ENCODE measurements around the gene BANF2.
"Not testable (repeated sequence)": the region's sequence is repeated elsewhere in the genome, so short reads cannot be mapped to it uniquely, and the experiment has no call there.

BANF2 gene

DNA sequence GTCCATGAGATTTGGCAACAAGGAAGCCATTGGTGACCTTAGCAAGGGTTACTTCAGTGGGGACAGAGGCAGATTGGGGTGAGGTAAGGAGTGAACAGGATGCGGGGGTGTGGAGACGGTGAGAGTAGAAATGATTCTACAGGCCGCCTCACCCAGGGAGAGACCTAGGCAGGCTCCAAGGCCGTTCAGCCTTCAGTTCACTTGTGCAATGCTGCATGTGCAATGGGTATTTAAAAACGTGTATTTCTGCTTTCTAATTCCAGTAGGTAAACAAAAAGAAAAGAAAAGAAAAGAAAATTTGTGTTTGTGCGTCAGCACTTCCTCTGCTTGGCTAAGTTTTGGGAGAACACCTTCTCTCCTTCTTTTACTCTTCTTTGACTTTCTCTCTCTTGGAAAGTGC lies 56.8 kb downstream of the BANF2 start:
- DNase-seq (no peak), ATAC-seq (replicated peaks) (no peak)

DNA sequence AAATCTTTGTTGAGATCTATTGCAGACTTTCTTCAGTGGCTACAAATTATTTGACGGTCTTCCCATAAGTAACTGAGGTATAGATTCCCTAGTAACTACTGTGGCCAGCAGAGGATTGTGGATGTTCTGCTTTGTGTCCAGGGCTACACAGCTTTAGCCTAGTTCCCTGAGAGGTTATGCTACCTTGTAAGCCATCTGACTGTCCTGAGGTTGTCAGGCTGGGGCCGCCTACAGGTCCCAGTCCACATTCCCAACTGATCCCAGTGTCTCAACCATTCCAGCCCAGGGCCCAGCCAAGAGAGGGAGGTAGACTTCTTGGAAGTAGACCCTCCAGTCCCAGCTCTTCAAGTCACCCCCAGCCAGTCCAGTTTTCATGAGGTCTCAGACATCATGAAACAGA lies 57.7 kb downstream of the BANF2 start:
- Mint-ChIP-seq H3K4me1 (no peaks in the 10 kb centered on the region), H3K9me3 (peaks cover 11 to 13% of the 10 kb centered on the region in 2 donors), H3K27me3 (peaks cover 30 to 33% of the 10 kb centered on the region in 2 donors), H3K36me3 (peaks cover 7 to 9% of the 10 kb centered on the region in 2 donors), H3K27ac (no peak overlapping the region), H3K4me3 (no peak overlapping the region)
- ATAC-seq (replicated peaks) (no peak), DNase-seq (no peak)

More for the DNA sequence above, 56.8 kb downstream of the BANF2 start:
- H3K4me1 Mint-ChIP-seq: no peaks in the 10 kb centered on the region
- peaks cover 7 to 9% of the 10 kb centered on the region in 2 donors for H3K36me3 Mint-ChIP-seq
- H3K9me3 Mint-ChIP-seq: peaks cover 11 to 13% of the 10 kb centered on the region in 2 donors
- no peak overlapping the region for H3K4me3 Mint-ChIP-seq
- H3K27me3 Mint-ChIP-seq: peaks cover 32 to 35% of the 10 kb centered on the region in 2 donors
- H3K27ac Mint-ChIP-seq: no peak overlapping the region

DNA sequence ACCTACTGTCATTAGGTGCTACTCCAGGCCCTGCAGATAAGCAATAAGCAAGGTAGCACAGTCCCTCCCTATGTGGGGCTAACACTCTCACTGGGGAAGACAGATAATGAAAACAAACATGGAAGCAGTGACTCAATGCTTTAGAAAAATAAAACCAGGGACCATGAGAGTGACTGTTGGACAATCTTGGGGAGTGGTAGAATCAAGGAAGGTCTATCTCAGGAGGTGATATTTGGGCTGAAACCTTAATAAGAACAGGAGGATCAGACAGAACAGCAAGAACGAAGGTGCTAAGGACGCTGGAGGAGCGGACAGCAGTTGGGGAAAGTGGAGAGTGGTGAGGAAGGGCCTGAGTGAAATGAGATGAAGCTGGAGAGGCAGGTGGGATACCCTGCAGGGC lies 58.2 kb downstream of the BANF2 start:
- Mint-ChIP-seq H3K4me3 (no peak overlapping the region), H3K4me1 (peaks cover 0 to 2% of the 10 kb centered on the region in 2 donors), H3K9me3 (peaks cover 11 to 13% of the 10 kb centered on the region in 2 donors), H3K27ac (no peak overlapping the region), H3K27me3 (peaks cover 27 to 29% of the 10 kb centered on the region in 2 donors), H3K36me3 (peaks cover 7 to 9% of the 10 kb centered on the region in 2 donors)
- ATAC-seq (replicated peaks) (no peak), DNase-seq (no peak)

DNA sequence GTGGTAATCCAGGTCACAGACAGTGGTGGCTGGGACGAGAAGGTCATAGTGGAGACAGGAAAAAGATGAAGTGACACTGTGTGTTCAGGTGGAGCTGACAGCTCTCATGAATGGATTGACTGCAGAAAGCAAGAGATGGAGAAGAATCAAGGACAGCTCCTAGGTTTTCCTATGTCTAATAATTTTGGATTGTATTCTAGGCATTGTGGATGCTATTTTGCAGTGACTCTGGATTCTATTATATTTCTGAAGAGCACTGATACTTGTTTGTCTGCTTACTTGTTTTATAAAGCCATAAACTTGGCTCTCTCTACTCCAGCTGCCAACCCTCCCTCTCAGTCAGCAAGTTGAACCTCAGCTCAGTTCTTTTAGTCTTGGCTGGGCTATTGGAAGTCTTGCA lies 58.7 kb downstream of the BANF2 start:
- peaks cover 11 to 13% of the 10 kb centered on the region in 2 donors for H3K9me3 Mint-ChIP-seq
- peaks cover 7 to 9% of the 10 kb centered on the region in 2 donors for H3K36me3 Mint-ChIP-seq
- H3K27me3 Mint-ChIP-seq: peaks cover 22 to 26% of the 10 kb centered on the region in 2 donors
- no peak for ATAC-seq (replicated peaks)
- peaks cover 0 to 4% of the 10 kb centered on the region in 2 donors for H3K4me1 Mint-ChIP-seq
- H3K27ac Mint-ChIP-seq: no peak overlapping the region
- no peak for DNase-seq
- H3K4me3 Mint-ChIP-seq: no peak overlapping the region

DNA sequence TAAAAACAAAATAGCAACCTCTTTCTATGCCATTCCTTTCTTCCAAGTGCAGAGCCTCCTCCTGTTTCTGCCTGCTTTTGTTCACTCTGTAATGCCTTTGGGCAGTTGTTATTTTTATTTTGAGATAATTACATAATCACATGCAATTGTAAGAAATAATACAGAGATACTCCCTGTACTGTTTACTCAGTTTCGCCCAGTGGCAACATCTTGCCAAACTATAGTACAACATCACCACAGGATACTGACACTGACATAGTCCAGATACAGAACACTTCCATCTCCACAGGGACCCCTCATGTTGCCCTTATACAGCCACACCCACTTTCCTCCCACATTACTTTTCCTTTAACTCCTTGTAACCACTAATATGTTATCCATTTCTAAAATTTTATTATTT lies 59.7 kb downstream of the BANF2 start:
- H3K4me3 Mint-ChIP-seq: no peak overlapping the region
- peaks cover 14 to 19% of the 10 kb centered on the region in 2 donors for H3K27me3 Mint-ChIP-seq
- no peak overlapping the region for H3K27ac Mint-ChIP-seq
- peaks cover 7 to 9% of the 10 kb centered on the region in 2 donors for H3K36me3 Mint-ChIP-seq
- H3K4me1 Mint-ChIP-seq: peaks cover 0 to 4% of the 10 kb centered on the region in 2 donors
- DNase-seq (no peak), ATAC-seq (replicated peaks) (no peak)
- peaks cover 11 to 13% of the 10 kb centered on the region in 2 donors for H3K9me3 Mint-ChIP-seq

DNA sequence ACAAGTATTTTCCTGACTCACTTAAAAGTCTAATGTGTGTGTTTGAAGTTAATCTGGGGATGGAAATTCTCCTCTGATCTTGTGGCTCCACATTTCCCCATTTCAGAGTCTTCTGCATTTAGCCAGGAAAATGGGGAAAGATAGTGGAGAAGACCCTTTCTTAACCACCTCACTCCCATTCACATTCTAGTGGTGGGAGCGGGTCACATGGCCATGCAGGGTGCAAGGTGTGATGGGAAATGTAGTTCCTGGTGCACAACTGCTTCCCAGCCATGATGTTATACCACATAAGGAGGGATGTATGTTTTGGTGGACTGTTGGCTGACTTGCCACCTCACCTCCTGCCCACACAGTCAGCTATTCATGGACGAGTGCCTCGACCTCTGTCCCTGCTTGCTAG lies 61.8 kb downstream of the BANF2 start:
- DNase-seq (no peak), ATAC-seq (replicated peaks) (peak; percentile 45 to 52)
- Mint-ChIP-seq H3K9me3 (peaks cover 11% of the 10 kb centered on the region in 2 donors), H3K27ac (no peak overlapping the region), H3K4me3 (no peak overlapping the region), H3K4me1 (peaks cover 0 to 4% of the 10 kb centered on the region in 2 donors), H3K36me3 (peaks cover 7 to 9% of the 10 kb centered on the region in 2 donors), H3K27me3 (peaks cover 1 to 18% of the 10 kb centered on the region in 2 donors)

DNA sequence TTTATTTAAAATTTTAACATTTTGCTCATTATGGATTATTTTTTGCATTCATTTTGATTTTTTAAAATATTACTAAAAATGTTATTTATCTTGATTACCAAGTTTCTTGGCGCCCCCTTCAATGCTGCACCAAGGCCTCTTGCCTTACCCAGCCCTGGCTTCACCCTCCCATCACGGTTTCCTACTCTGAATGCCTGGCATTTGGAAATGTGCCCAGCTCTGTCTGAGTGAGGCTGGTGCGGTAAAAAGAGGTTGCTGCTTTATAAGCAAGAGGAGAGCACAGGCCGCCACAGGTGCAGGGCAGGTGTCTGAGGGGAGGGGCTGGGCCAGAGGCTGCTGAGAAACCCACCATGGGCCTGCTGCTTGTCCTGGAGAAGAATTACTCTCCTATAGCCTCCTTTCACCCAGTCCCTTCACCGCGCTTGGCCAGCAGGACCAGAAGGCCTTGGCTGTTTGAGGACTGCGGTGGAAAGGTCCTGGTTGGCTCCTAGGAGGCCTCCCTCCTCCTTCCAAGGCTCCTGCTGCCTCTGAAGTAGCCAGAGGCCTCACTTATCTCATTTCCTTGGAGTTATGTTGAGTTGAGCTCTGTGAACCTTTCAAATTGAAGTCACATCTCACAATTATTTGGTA lies 62.6 kb downstream of the BANF2 start:
- Mint-ChIP-seq H3K36me3 (peaks cover 7 to 9% of the 10 kb centered on the region in 2 donors), H3K27me3 (peaks cover 4 to 23% of the 10 kb centered on the region in 2 donors), H3K27ac (peak overlapping the region; percentile 49), H3K4me3 (no peak overlapping the region), H3K9me3 (peaks cover 9 to 11% of the 10 kb centered on the region in 2 donors), H3K4me1 (peaks cover 0 to 4% of the 10 kb centered on the region in 2 donors)
- DNase-seq: no peak
- ATAC-seq (replicated peaks): no peak

DNA sequence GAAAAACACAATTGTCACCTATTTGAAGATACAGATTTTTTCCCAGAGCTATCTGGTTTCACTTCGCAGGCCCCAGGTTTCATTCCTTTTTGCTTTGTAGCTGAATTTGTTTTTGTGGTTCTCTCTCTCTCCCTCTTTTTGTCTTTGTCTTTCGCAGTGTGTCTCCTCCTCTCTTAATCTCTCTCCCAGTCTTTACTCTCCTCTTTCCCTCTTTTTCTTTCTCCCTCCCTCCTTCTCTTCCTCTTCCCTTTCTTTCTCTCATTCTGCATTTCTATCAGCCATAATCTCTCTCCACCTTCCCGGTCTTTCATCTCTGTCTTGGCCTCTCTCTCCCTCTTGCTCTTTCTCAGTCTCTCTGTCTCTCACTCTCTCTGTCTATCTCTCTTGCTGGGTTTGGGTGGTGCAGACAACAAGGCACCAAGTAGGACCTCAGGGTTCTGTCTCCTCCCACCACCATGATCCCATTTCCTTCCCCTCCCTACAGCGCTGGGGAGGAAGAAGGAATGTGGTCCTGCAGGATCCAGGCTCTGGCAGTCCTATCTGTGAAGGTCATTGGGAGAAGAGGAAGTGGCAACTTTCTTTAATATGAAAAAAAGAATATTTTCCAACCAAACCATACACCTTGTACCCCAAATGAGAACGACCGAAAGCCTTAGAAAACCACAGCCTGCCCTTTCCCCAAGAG lies 63.2 kb downstream of the BANF2 start:
- no peak for ATAC-seq (replicated peaks)
- peaks cover 6 to 7% of the 10 kb centered on the region in 2 donors for H3K36me3 Mint-ChIP-seq
- H3K4me1 Mint-ChIP-seq: peaks cover 2 to 4% of the 10 kb centered on the region in 2 donors
- peaks cover 8 to 9% of the 10 kb centered on the region in 2 donors for H3K9me3 Mint-ChIP-seq
- H3K4me3 Mint-ChIP-seq: no peak overlapping the region
- H3K27ac Mint-ChIP-seq: no peak overlapping the region
- H3K27me3 Mint-ChIP-seq: peaks cover 4 to 23% of the 10 kb centered on the region in 2 donors
- DNase-seq: no peak

DNA sequence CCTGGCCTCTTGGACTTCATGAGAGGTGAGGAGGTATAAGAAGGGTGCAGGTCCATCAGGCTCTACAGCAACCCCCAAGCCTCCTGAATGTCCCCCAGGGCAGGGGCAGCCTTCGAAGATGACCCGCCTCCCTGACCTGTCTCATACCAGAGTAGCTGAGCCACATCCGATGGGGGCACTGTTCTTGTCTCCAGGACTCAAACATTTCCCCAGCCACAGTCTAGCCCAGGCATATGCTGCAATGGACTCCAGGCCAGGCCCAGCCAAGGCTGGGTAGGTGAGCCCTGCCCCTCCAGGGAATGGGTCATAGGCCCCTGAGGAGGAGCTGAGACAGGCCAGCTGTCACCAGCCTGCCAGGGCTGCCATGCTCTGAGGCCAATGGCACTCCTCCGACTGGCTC lies 65.3 kb downstream of the BANF2 start:
- Mint-ChIP-seq H3K4me3 (no peak overlapping the region), H3K9me3 (no peaks in the 10 kb centered on the region)

DNA sequence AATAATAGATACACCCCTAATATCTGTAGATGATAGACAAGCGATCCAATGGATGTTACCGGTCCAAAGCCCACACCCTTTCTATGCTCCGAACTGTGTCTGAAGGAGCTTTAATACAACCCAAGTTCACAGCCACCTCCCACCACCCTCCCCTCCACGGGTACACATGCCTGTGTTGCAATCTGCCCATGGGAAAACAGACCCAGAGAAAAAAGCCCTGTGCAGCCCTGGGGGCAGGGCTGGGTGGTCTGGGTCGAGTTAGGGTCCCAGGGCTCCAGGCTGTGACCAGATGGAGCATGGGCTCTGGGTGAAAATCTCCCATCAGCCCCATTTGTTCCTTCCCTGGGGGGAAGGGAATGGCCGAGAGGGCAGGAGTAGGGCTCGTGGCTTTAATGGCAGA lies 65.8 kb downstream of the BANF2 start:
- H3K9me3 Mint-ChIP-seq: no peaks in the 10 kb centered on the region
- H3K4me3 Mint-ChIP-seq: no peak overlapping the region
- H3K4me1 Mint-ChIP-seq: peaks cover 7 to 8% of the 10 kb centered on the region in 2 donors
- DNase-seq (no peak), ATAC-seq (replicated peaks) (no peak)
- no peak overlapping the region for H3K27ac Mint-ChIP-seq
- no peaks in the 10 kb centered on the region for H3K36me3 Mint-ChIP-seq
- peaks cover 4 to 23% of the 10 kb centered on the region in 2 donors for H3K27me3 Mint-ChIP-seq

More for the DNA sequence above, 65.3 kb downstream of the BANF2 start:
- no peak overlapping the region for H3K27ac Mint-ChIP-seq
- DNase-seq (no peak), ATAC-seq (replicated peaks) (no peak)
- peaks cover 7 to 8% of the 10 kb centered on the region in 2 donors for H3K4me1 Mint-ChIP-seq
- H3K36me3 Mint-ChIP-seq: no peaks in the 10 kb centered on the region
- H3K27me3 Mint-ChIP-seq: peaks cover 4 to 23% of the 10 kb centered on the region in 2 donors

DNA sequence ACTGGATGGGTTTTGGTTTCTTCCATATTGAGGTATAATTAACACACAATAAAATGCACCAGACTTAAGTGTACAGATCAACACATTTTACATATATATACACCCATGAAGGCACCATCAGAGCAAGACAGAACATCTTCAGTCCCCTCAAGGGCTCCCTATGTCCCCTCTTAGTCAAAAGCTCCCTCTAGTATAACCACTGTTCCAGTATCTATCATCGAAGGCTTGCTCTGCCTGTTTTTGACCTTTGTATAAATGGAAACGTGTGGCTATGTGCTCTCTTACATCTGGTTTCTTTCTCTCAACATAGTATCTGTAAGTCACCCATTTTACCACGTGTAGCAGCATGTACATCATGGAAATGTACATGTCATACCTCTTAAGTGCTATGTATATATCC lies 66.5 kb downstream of the BANF2 start:
- H3K36me3 Mint-ChIP-seq: no peaks in the 10 kb centered on the region
- peak in 1 of 2 donors; percentile 23 for ATAC-seq (replicated peaks)
- no peak for DNase-seq
- peak overlapping the region; percentile 25 for H3K27ac Mint-ChIP-seq
- H3K4me3 Mint-ChIP-seq: no peak overlapping the region
- H3K27me3 Mint-ChIP-seq: peaks cover 4 to 23% of the 10 kb centered on the region in 2 donors
- no peaks in the 10 kb centered on the region for H3K9me3 Mint-ChIP-seq
- H3K4me1 Mint-ChIP-seq: peaks cover 7 to 8% of the 10 kb centered on the region in 2 donors

DNA sequence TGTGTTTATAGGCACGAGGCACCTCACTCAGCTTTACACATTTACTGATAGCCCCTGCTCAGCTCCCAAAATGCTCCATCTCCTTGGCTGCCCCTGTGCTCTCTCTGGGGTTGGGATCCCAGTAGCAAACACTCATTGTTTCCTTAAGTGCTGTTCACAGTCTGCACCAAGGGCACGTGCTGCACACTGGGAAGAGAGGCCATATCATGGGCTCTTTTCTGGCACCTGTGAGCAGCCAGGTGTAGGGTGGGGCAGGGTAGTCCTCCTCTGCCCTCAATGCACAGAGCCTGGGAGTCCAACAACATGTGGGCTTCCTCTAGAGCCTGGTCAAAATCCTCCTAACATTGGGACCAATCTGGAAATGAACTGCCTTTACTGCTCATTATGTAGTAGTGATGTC lies 67.9 kb downstream of the BANF2 start:
- ATAC-seq (replicated peaks) (no peak), DNase-seq (no peak)
- Mint-ChIP-seq H3K27ac (no peak overlapping the region), H3K9me3 (no peaks in the 10 kb centered on the region), H3K36me3 (no peaks in the 10 kb centered on the region), H3K4me1 (peaks cover 7 to 8% of the 10 kb centered on the region in 2 donors), H3K4me3 (no peak overlapping the region), H3K27me3 (peaks cover 4 to 23% of the 10 kb centered on the region in 2 donors)

DNA sequence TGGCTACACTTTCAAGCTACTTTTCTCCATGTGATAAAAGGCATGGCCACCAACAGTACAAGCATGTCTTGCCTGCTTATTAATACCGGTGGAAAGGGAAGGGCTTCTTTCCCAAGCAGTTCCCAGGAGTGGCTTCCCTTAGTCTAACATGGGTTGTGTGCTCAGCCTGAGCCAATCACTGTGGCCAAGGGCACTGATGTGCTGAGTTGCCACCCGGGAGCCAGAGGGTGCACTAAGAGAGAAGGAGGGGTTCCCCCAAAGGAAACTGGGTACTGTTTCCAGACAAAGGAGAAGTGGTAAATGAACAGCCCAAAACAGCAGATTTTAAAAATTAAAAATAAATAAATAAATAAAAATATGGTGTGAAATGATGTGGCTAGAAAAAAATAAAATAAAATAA lies 68.5 kb downstream of the BANF2 start:
- ATAC-seq (replicated peaks) (peak; percentile 71 to 76), DNase-seq (no peak)
- no peak overlapping the region for H3K27ac Mint-ChIP-seq
- no peak overlapping the region for H3K4me3 Mint-ChIP-seq
- no peaks in the 10 kb centered on the region for H3K36me3 Mint-ChIP-seq
- H3K4me1 Mint-ChIP-seq: peaks cover 3 to 8% of the 10 kb centered on the region in 2 donors
- no peaks in the 10 kb centered on the region for H3K9me3 Mint-ChIP-seq
- H3K27me3 Mint-ChIP-seq: peaks cover 4 to 23% of the 10 kb centered on the region in 2 donors

DNA sequence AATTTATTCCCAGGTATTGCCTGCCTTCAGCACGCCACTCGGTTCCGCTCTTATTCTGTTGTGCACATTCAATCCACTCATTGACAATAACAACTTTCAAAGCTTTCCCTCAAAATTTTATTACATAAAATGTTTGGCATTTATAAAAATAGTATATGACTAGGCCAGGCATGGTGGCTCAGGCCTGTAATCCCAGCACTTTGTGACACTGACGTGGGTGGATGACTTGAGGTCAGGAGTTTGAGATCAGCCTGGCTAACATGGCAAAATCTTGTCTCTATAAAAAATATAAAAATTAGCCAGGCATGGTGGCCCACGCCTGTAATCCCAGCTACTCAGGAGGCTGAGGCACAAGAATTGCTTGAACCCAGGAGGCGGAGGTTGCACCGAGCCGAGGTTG lies 70.0 kb downstream of the BANF2 start:
- H3K4me1 Mint-ChIP-seq, H3K4me3 Mint-ChIP-seq, DNase-seq: not testable (repeated sequence)

More for the DNA sequence above, 70.0 kb downstream of the BANF2 start:
- H3K36me3 Mint-ChIP-seq; H3K9me3 Mint-ChIP-seq; H3K27ac Mint-ChIP-seq; ATAC-seq (replicated peaks): not testable (repeated sequence)
- H3K27me3 Mint-ChIP-seq: peaks cover 4 to 19% of the 10 kb centered on the region in 2 donors

Data from stimulated activated naive B cell treated with anti-CD40 and anti-IgM and Interleukin-4, amounts not matched to agents 10 μg/mL and 1 μg/mL and 100 μg/mL, for 72 hours (primary cell).